B cell (primary cell): ENCODE data around the gene PBX1. TPM values are rescaled to one million over a fixed set of nuclear protein-coding genes. Genes with fewer than 3 reads are reported as not detected.

Experiments
- ATAC-seq: fragments of 200-7000 bp; cut with Tn5 transposase; one replicate; pipeline ENCODE4 v1.10.0; 2021; ENCODE audit warnings: low read depth, mild to moderate bottlenecking, moderate number of reproducible peaks, moderate library complexity
- CTCF ChIA-PET: fragments of 350-600 bp; sonication (Branson Sonifier 250); formaldehyde crosslinking; loops from one replicate; lab custom pipeline; 2021; ENCODE audit warnings: antibody characterized with exemption, inconsistent platforms; lab: Charles Lee
- POLR2A ChIA-PET: fragments of 350-600 bp; sonication (Branson Sonifier 250); formaldehyde crosslinking; loops from one replicate; lab custom pipeline; 2021; ENCODE audit warnings: antibody characterized with exemption; lab: Charles Lee
- DNase-seq: peaks from one replicate; pipeline ENCODE4 v3.0.0; 2013
- H2AFZ ChIP-seq: 2 replicates; pipeline ENCODE4 v1.6.1; 2012; ENCODE audit warnings: mild to moderate bottlenecking, low read depth, low read length; ENCODE audit not compliant: insufficient read depth, poor library complexity, severe bottlenecking
- H3K27ac ChIP-seq, 2 donors: 1 replicate in 1 of 2; 2 replicates in 1 of 2; pipeline ENCODE4 v1.5.1; 2012 to 2013; ENCODE audit warnings: low read length in 2 of 2, mild to moderate bottlenecking in 2 of 2, moderate library complexity in 1 of 2
- H3K27me3 ChIP-seq, 4 experiments: fragments of 200-600 bp in 1 of 4; sonication (generic) in 1 of 4; replicated peaks in 1 of 4; 1 replicate in 2 of 4; 2 replicates in 2 of 4; pipeline versions ENCODE4 v1.6.1 to v1.7.0; 2013 to 2016; ENCODE audit warnings: low read length in 3 of 4, mild to moderate bottlenecking in 2 of 4, mixed read lengths in 1 of 4, moderate library complexity in 1 of 4; ENCODE audit not compliant: insufficient read depth in 4 of 4, control insufficient read depth in 3 of 4; ENCODE audit errors: control extremely low read depth in 1 of 4
- H3K36me3 ChIP-seq, 2 experiments: replicated peaks in 1 of 2; 1 replicate in 1 of 2; 2 replicates in 1 of 2; pipeline versions ENCODE4 v1.6.1 to v1.7.1; 2013; ENCODE audit warnings: low read length in 1 of 2; ENCODE audit not compliant: insufficient read depth in 2 of 2, control insufficient read depth in 1 of 2; ENCODE audit errors: control extremely low read depth in 1 of 2, extremely low read depth in 1 of 2
- H3K4me1 ChIP-seq, 2 donors: fragments of 200-600 bp in 1 of 2; sonication (generic) in 1 of 2; 1 replicate in 1 of 2; 2 replicates in 1 of 2; pipeline versions ENCODE4 v1.5.1 to v1.6.1; 2013 to 2017; ENCODE audit warnings: low read length in 2 of 2; ENCODE audit not compliant: control insufficient read depth in 2 of 2, insufficient read depth in 2 of 2
- H3K4me2 ChIP-seq: replicated peaks from 2 replicates; pipeline ENCODE3; 2012; ENCODE audit warnings: mild to moderate bottlenecking, low read depth, low read length; ENCODE audit not compliant: poor library complexity, severe bottlenecking
- H3K4me3 ChIP-seq, 5 experiments: fragments of 200-600 bp in 1 of 5; sonication (generic) in 1 of 5; 1 replicate in 3 of 5; 2 replicates in 2 of 5; pipeline versions ENCODE4 v1.5.1 to v1.7.0; 2011 to 2016; ENCODE audit warnings: low read length in 4 of 5, mild to moderate bottlenecking in 4 of 5, low read depth in 2 of 5, control low read depth in 1 of 5, moderate library complexity in 1 of 5; ENCODE audit not compliant: insufficient read depth in 1 of 5; ENCODE audit errors: control extremely low read depth in 1 of 5, extremely low read depth in 1 of 5
- H3K79me2 ChIP-seq: fragments of 200-600 bp; sonication (generic); one replicate; pipeline ENCODE4 v1.6.0; 2016; ENCODE audit warnings: low read length; ENCODE audit not compliant: control insufficient read depth, insufficient read depth
- H3K9ac ChIP-seq: fragments of 200-600 bp; sonication (generic); 2 replicates; pipeline ENCODE4 v1.6.1; 2017; ENCODE audit warnings: mild to moderate bottlenecking, low read length, moderate library complexity
- H3K9me3 ChIP-seq, 3 donors: one replicate each; pipeline versions ENCODE4 v1.6.1 to v1.7.1; 2013; ENCODE audit warnings: low read length in 2 of 3; ENCODE audit not compliant: control insufficient read depth in 2 of 3, insufficient read depth in 1 of 3; ENCODE audit errors: control extremely low read depth in 1 of 3
- H4K20me1 ChIP-seq: 2 replicates; pipeline ENCODE4 v1.6.0; 2012; ENCODE audit warnings: mild to moderate bottlenecking, low read length; ENCODE audit not compliant: insufficient read depth, control insufficient read depth, poor library complexity, severe bottlenecking
- H3K27ac Mint-ChIP-seq: one replicate; pipeline ENCODE4 v1.8.0; 2021; ENCODE audit warnings: mixed read lengths
- H3K27me3 Mint-ChIP-seq: one replicate; pipeline ENCODE4 v1.8.0; 2021; ENCODE audit warnings: mixed read lengths
- H3K4me1 Mint-ChIP-seq: one replicate; pipeline ENCODE4 v1.8.0; 2021; ENCODE audit warnings: mixed read lengths
- H3K4me3 Mint-ChIP-seq: one replicate; pipeline ENCODE4 v1.8.0; 2021; ENCODE audit warnings: mixed read lengths
- H3K9me3 Mint-ChIP-seq: one replicate; pipeline ENCODE4 v1.8.0; 2022; ENCODE audit warnings: mixed read lengths; ENCODE audit not compliant: insufficient read depth
- CTCF ChIP-seq: fragments of 200-600 bp; IDR thresholded peaks from one replicate; pipeline ENCODE4 v1.8.0; 2022; ENCODE audit warnings: antibody characterized with exemption, mild to moderate bottlenecking
- EZH2 ChIP-seq: IDR thresholded peaks from 2 replicates; pipeline ENCODE4 v1.6.1; 2012; ENCODE audit warnings: borderline replicate concordance, low read depth, mild to moderate bottlenecking, moderate library complexity, low read length; ENCODE audit not compliant: insufficient read depth, poor library complexity, severe bottlenecking
- WGBS: methylation state at CpG from one replicate; pipeline ENCODE4 v1.1.5; 2013; ENCODE audit warnings: missing lambda C conversion rate; ENCODE audit not compliant: insufficient coverage; 5-methylcytosine and 5-hydroxymethylcytosine counted together
- intact Hi-C: fragments of 100-400 bp; cut with micrococcal nuclease; formaldehyde crosslinking; loops from one replicate; pipeline ENCODE4 v1.10.0; 2022
- polyA plus RNA-seq: library from polyadenylated mRNA; depleted of rRNA; stranded (reverse); fragments of >200 nt; gene quantifications from 2 replicates; pipeline ENCODE4 v1.2.3, GENCODE V29; 2012
- total RNA-seq, 2 donors: library from RNA; stranded (reverse); fragments of 120-200 nt in 1 of 2; gene quantifications; 1 replicate in 1 of 2; 2 replicates in 1 of 2; pipeline versions ENCODE4 v1.2.3 to v1.2.4, GENCODE V29; 2013 to 2022

Gene PBX1
- total and polyA plus RNA-seq, 2 donors (not counting 1 experiment from before 2014, with no cell fraction given): 0.32 TPM; not detected in 1

DNA sequence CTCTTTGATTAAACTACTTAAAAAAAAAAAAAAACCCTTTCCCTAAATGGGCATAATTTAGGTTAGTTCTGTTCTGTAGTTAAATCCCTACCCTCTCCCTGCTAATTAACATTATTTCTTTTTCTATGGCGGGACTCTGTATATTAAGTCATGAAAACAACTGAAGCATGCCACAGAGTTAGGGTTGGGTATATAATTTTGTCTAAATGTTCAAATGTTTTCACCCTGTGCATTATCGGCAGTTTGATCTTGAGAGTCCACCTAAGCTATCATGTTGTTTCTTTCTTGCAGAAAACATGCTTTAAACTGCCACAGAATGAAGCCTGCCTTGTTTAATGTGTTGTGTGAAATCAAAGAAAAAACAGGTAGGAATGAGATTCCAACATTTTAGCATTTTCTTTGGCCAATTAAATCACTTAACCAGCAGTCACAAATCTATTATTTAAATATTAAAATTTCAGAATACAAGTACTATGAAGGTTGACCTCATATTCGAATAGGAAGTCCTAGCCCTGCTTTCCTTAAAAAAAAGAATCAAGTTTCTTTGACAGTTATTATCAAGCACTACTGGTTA lies 4.0 kb downstream of the PBX1 start:
- H3K27me3 ChIP-seq: peaks cover 0 to 22% (median 15%) of the 10 kb centered on the region in 4 experiments
- no peak overlapping the region for H2AFZ ChIP-seq
- WGBS: no CpG with 5 or more reads among the region's 3 CpGs
- H3K79me2 ChIP-seq: no peaks in the 10 kb centered on the region
- H3K4me3 Mint-ChIP-seq: no peak overlapping the region
- H3K4me1 Mint-ChIP-seq: peaks cover 13% of the 10 kb centered on the region
- no peaks in the 10 kb centered on the region for H4K20me1 ChIP-seq
- DNase-seq: no peak
- no peaks in the 10 kb centered on the region for H3K9me3 ChIP-seq
- no peak overlapping the region for H3K27ac Mint-ChIP-seq
- no peak overlapping the region for H3K27ac ChIP-seq
- TF ChIP-seq CTCF: no peak
- TF ChIP-seq EZH2: no peak
- peaks cover 8 to 12% of the 10 kb centered on the region in 2 donors for H3K4me1 ChIP-seq
- H3K27me3 Mint-ChIP-seq: peaks cover 18% of the 10 kb centered on the region
- CTCF ChIA-PET: no interaction called here
- H3K4me3 ChIP-seq: no peak overlapping the region
- no peak for ATAC-seq
- no peak overlapping the region for H3K4me2 ChIP-seq
- POLR2A ChIA-PET: no interaction called here
- no peaks in the 10 kb centered on the region for H3K36me3 ChIP-seq
- no peaks in the 10 kb centered on the region for H3K9me3 Mint-ChIP-seq
- intact Hi-C loops: no loop called here
- no peak overlapping the region for H3K9ac ChIP-seq

DNA sequence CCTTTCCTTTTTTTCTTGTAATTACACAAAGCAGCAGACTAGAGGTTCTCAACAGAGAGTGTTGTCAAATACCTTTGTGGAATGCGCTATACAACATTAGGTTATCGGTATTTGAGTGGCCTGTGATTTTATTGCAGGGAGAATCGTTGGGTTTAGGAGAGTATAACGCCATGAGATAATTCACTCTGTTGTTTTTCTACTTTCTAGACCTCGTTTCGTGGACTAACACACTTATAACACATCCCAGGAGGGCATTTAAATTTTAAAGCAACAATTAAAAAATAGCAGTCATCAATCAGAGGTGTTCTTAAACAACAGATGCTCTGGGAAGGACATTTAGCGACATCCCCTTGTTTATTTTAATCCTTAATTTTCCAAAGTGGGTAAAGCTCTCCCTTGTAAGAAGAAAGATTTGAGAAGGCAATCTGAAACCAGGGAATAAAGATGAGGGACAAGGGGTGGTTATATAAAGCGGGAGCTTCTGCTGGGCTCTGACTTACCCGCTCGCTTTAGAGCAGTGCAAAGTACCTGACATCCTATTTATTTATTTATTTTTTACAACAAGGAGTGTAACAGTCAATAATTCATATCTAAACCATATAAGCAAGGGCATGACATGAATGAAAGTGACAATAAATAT lies 4.9 kb downstream of the PBX1 start:
- ChIA-PET CTCF (interaction anchor here (0.6 kb wide), 1 partner anchor 949 kb away, joined by 3 read pairs; no protein-coding TSS in a partner anchor), POLR2A (no interaction called here)
- no peak for TF ChIP-seq EZH2
- no peak for TF ChIP-seq CTCF
- Histone ChIP-seq H3K4me1 (peaks cover 2 to 6% of the 10 kb centered on the region in 2 donors), H3K9ac (no peak overlapping the region), H3K27ac (no peak overlapping the region), H4K20me1 (no peaks in the 10 kb centered on the region), H3K79me2 (no peaks in the 10 kb centered on the region), H3K9me3 (no peaks in the 10 kb centered on the region), H3K27me3 (peaks cover 0 to 16% (median 12%) of the 10 kb centered on the region in 4 experiments), H3K36me3 (no peaks in the 10 kb centered on the region), H2AFZ (no peak overlapping the region), H3K4me3 (no peak overlapping the region), H3K4me2 (no peak overlapping the region)
- peaks cover 10% of the 10 kb centered on the region for H3K4me1 Mint-ChIP-seq
- no peaks in the 10 kb centered on the region for H3K9me3 Mint-ChIP-seq
- peaks cover 18% of the 10 kb centered on the region for H3K27me3 Mint-ChIP-seq
- intact Hi-C loops: no loop called here
- ATAC-seq (no peak), DNase-seq (no peak)
- no peak overlapping the region for H3K27ac Mint-ChIP-seq
- H3K4me3 Mint-ChIP-seq: no peak overlapping the region
- 100% methylated on average over 2 of the region's 10 CpGs for WGBS
